Thyroid gland (tissue), 4 donors: Measurements from ENCODE around the gene RPS19. TPM values are rescaled to one million over a fixed set of nuclear protein-coding genes. Genes with fewer than 3 reads are reported as not detected.

ENCODE experiments used
- DNase-seq, 2 donors: peaks; one replicate each; pipeline ENCODE4 v3.0.0-alpha.2; 2019
- H3K27ac ChIP-seq, 3 donors: fragments of 200-600 bp; sonication (generic); 1 replicate in 2 of 3; 2 replicates in 1 of 3; pipeline ENCODE4 v1.5.1; 2016 to 2019; ENCODE audit warnings: mild to moderate bottlenecking in 1 of 3, moderate library complexity in 1 of 3
- H3K27me3 ChIP-seq: fragments of 200-600 bp; sonication (generic); one replicate; pipeline ENCODE4 v1.5.1; 2019
- H3K36me3 ChIP-seq, 2 donors: fragments of 200-600 bp; sonication (generic); one replicate each; pipeline ENCODE4 v1.5.1; 2016 to 2019
- H3K4me1 ChIP-seq, 2 donors: fragments of 200-600 bp; sonication (generic); one replicate each; pipeline ENCODE4 v1.5.1; 2017 to 2019
- H3K4me3 ChIP-seq, 3 donors: fragments of 200-600 bp; sonication (generic); replicated peaks in 1 of 3; 1 replicate in 2 of 3; 2 replicates in 1 of 3; pipeline ENCODE4 v1.5.1; 2016; ENCODE audit warnings: mild to moderate bottlenecking in 1 of 3
- H3K9me3 ChIP-seq: fragments of 200-600 bp; sonication (generic); one replicate; pipeline ENCODE4 v1.5.1; 2017
- POLR2A ChIP-seq, 2 donors: fragments of 450-650 bp; IDR thresholded peaks; one replicate each; pipeline ENCODE4 v1.6.1; 2017; ENCODE audit warnings: antibody characterized with exemption in 2 of 2, mild to moderate bottlenecking in 2 of 2, moderate library complexity in 1 of 2
- WGBS, 2 donors: methylation state at CpG; one replicate each; pipeline ENCODE4 v1.1.5; 2017; 5-methylcytosine and 5-hydroxymethylcytosine counted together
- intact Hi-C: fragments of 100-400 bp; cut with DNase I; formaldehyde crosslinking; loops from one replicate; pipeline ENCODE4 v1.15.1; 2023
- total RNA-seq, 4 donors: library from RNA; depleted of rRNA; stranded (reverse); fragments of >200 nt; gene quantifications; one replicate each; pipeline ENCODE4 v1.2.3, GENCODE V29; 2016
- TF ChIP-seq, protein P1 (sequence below), 6 experiments: fragments of 200-600 bp in 3 of 6; fragments of 450-650 bp in 3 of 6; sonication (generic) in 3 of 6; IDR thresholded peaks; one replicate each; pipeline ENCODE4 v1.5.1; 2016 to 2019; ENCODE audit warnings: antibody characterized with exemption in 6 of 6, mild to moderate bottlenecking in 2 of 6, inconsistent platforms in 1 of 6, moderate library complexity in 1 of 6

The RPS19 gene
- total RNA-seq, 4 donors from 2014 or later = 351 to 1,305 (median 623) TPM

DNA sequence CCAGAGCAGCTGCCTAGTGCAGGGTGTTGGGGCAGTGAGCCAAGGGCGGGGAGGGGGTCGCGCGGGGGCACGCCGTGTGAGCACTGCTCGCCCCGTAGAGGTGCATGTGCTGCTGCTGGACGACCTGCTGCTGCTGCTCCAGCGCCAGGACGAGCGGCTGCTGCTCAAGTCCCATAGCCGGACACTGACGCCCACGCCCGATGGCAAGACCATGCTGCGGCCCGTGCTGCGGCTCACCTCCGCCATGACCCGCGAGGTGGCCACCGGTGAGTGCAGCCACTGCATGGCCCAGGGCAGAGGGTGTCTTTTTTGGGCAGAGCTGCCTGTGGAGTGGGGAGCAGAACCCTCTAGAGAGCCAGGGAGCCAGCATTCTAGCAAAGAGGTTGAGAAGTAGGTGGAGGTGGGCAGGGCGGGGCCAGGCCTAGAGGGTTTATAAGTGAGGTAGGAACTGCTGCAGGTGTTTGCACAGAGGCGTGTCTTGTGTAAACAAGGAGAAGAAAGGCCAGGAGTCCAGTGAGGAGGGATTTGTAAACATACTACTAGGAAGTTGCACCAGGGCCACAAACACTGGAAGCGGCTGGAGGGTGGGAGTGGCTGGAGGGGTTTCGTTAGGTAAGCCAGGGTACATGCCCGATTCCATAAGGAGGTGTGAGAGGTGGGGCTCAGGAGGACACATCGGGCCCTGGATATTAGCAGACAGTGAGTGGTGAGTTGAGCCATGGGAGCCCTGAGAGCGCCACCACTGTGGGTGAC, 44.2 kb downstream of the RPS19 start:
- intact Hi-C loops = no loop called here
- H3K4me1 ChIP-seq = no peaks in the 10 kb centered on the region
- WGBS, 2 donors = 76 to 84% methylated on average over 10 to 17 of the region's 30 CpGs
- H3K9me3 ChIP-seq = no peaks in the 10 kb centered on the region
- TF ChIP-seq, protein P1, sequence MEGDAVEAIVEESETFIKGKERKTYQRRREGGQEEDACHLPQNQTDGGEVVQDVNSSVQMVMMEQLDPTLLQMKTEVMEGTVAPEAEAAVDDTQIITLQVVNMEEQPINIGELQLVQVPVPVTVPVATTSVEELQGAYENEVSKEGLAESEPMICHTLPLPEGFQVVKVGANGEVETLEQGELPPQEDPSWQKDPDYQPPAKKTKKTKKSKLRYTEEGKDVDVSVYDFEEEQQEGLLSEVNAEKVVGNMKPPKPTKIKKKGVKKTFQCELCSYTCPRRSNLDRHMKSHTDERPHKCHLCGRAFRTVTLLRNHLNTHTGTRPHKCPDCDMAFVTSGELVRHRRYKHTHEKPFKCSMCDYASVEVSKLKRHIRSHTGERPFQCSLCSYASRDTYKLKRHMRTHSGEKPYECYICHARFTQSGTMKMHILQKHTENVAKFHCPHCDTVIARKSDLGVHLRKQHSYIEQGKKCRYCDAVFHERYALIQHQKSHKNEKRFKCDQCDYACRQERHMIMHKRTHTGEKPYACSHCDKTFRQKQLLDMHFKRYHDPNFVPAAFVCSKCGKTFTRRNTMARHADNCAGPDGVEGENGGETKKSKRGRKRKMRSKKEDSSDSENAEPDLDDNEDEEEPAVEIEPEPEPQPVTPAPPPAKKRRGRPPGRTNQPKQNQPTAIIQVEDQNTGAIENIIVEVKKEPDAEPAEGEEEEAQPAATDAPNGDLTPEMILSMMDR (IDR thresholded peaks at IDR 0.05) = no peak
- TF ChIP-seq POLR2A (IDR thresholded peaks at IDR 0.05) = no peak
- no peak overlapping the region for H3K27ac ChIP-seq
- DNase-seq = no peak
- H3K4me3 ChIP-seq = no peak overlapping the region
- H3K36me3 ChIP-seq = peaks cover 56 to 70% of the 10 kb centered on the region in 2 donors
- H3K27me3 ChIP-seq = no peaks in the 10 kb centered on the region

DNA sequence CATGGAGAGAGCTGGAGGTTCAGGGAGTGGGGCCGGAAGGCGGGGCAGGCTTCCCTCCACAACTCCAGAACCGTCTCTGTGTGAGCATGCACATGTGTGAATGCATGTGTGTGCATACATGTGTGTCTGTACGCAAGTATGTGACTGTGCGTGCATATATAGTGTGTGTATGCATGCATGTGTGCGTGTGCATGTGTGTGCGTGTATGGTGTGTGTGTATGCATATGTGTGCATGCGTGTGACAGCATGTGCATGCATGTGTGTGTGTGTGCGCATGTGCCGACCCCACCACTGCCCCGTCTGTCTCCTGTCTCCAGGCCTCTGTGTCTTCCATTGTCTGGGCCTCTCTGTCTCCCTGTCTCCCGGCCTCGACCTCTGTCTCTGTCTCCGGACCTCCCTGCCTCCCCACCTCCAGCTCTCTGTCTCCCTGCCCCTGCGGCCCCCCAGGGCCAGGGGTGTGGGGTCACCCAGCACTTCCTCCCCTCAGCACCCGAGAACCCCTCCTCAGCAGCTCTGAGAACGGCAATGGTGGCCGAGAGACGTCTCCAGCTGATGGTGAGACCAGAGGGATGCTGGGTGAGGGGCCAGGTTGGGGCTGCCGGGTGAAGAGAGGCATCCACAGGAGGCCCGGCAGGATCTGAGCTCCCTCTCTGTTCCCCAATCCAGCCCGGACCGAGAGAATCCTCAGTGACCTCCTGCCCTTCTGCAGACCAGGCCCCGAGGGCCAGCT, 45.4 kb downstream of the RPS19 start:
- H3K27ac ChIP-seq = no peak overlapping the region
- intact Hi-C loops = no loop called here
- H3K9me3 ChIP-seq = no peaks in the 10 kb centered on the region
- no peak overlapping the region for H3K4me3 ChIP-seq
- no peaks in the 10 kb centered on the region for H3K27me3 ChIP-seq
- WGBS, 2 donors = 89 to 94% methylated on average over 20 to 24 of the region's 24 CpGs
- no peak for DNase-seq
- peaks cover 56 to 61% of the 10 kb centered on the region in 2 donors for H3K36me3 ChIP-seq
- TF ChIP-seq, protein P1 (IDR thresholded peaks at IDR 0.05) = no peak
- no peak for TF ChIP-seq POLR2A (IDR thresholded peaks at IDR 0.05)
- no peaks in the 10 kb centered on the region for H3K4me1 ChIP-seq

DNA sequence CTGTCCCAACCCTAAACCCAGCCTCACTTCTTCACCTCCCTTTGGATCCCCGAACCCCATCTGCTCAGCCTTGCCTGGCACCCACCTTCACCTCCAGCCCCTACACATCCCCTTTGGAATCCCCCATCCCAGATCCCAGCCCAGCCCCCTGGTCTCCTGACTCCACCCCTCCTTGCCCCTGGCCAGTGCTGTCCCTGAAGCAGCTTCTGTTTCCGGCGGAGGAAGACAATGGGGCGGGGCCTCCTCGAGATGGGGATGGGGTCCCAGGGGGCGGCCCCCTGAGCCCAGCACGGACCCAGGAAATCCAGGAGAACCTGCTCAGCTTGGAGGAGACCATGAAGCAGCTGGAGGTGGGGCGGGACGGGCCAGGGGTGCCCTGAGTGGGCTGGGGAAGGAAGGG, 46.2 kb downstream of the RPS19 start:
- no peak overlapping the region for H3K4me3 ChIP-seq
- TF ChIP-seq, protein P1 (IDR thresholded peaks at IDR 0.05) = no peak
- no peak for TF ChIP-seq POLR2A (IDR thresholded peaks at IDR 0.05)
- DNase-seq = no peak
- H3K36me3 ChIP-seq = peaks cover 54 to 55% of the 10 kb centered on the region in 2 donors
- no peak overlapping the region for H3K27ac ChIP-seq
- H3K27me3 ChIP-seq = no peaks in the 10 kb centered on the region
- no peaks in the 10 kb centered on the region for H3K4me1 ChIP-seq
- WGBS, 2 donors = 83 to 84% methylated on average over 9 of the region's 9 CpGs
- H3K9me3 ChIP-seq = no peaks in the 10 kb centered on the region
- intact Hi-C loops = no loop called here

DNA sequence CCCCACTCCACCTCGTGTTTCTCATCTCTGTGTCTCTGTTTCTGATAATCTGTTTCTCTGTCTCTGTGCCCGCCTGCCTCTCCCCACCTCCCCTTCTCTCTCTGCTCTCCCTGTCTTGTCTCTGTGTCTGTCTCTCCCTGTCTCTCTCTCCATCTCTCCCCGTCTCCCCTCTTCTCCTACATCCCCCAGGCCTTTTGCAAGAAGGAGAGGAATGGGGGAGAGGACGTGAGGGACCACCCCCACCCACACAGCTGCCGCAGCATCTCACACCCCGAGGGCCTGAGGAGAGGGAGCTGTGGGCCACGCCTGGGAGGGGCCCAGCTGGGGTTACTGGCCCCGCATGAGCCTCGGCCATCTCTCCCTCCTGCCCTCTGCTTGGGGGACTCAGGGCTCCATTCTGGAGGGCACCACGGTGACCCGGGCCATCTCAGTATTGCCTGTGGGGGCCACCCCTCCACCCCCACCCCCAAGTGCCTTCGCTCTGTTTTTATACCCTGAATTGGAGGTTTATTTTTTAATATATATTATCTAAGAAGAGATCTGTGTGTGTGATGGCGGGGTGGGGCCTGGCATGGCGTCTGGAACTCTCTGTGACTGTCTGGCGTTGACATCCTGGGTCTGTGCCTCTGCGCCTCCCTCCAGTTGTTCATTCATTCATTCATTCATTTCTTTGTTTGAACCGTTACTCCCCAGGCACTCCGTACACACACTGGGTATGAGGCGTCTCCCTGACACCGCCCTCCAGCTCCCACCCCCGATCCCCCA, 47.0 kb downstream of the RPS19 start:
- DNase-seq = no peak
- 88 to 90% methylated on average over 21 of the region's 21 CpGs for WGBS, 2 donors
- H3K4me3 ChIP-seq = no peak overlapping the region
- peaks cover 3% of the 10 kb centered on the region for H3K27me3 ChIP-seq
- H3K27ac ChIP-seq = no peak overlapping the region
- H3K36me3 ChIP-seq = peaks cover 46 to 47% of the 10 kb centered on the region in 2 donors
- H3K4me1 ChIP-seq = no peaks in the 10 kb centered on the region
- TF ChIP-seq, protein P1 (IDR thresholded peaks at IDR 0.05) = no peak
- no peak for TF ChIP-seq POLR2A (IDR thresholded peaks at IDR 0.05)
- intact Hi-C loops = no loop called here
- H3K9me3 ChIP-seq = no peaks in the 10 kb centered on the region
